COLO829 (cell line): ENCODE data around the gene SMAD3.

Experiments used
- DNase-seq: peaks from one replicate; pipeline ENCODE4 v3.0.0; 2012; ENCODE audit warnings: low spot score

SMAD3 gene

GRCh38 chr15:67241132-67241855 is 175.9 kb downstream of the SMAD3 start:
- no peak for DNase-seq

DNA sequence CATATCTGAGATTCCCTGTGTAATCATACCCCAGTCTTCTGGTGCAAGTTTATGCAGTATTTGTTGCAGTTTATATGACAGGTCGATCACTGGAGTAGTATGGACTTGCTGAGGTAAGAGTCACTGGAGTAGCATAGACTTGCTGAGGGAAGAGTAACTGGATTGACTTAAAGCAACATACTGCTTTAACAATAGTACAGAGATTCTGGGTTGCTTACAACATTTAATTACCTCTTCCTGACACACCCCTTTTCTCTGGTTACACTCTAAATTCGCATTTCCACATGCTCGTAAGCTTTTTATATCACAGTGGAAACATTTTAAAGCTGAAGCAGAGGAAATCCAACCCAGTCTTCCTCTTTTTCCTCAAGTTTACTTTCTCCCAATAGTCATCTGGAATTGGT is 177.3 kb downstream of the SMAD3 start:
- DNase-seq, result no peak
